K562 (cell line): Measurements from ENCODE around the gene SELL. TPM values are rescaled to one million over a fixed set of nuclear protein-coding genes. Genes with fewer than 3 reads are reported as not detected.

ENCODE experiments used
- ATAC-seq: fragments of 200-7000 bp; cut with Tn5 transposase; 3 replicates; pipeline ENCODE4 v1.9.1; 2020; ENCODE audit warnings: moderate library complexity
- BruUV-seq: library from RNA; stranded (reverse); fragments of 400-500 nt; replicated peaks from 2 replicates; lab custom pipeline; 2021; lab: Mats Ljungman, UMichigan
- CTCF ChIA-PET: fragments of 300-600 bp; formaldehyde crosslinking; extraction: SDS; loops from one replicate; lab custom pipeline; 2021; ENCODE audit warnings: low intra/inter-chr PET ratio; lab: Yijun Ruan, JAX
- POLR2A ChIA-PET: fragments of 300-600, 350-650 bp; sonication (Branson Sonifier 250); formaldehyde crosslinking; extraction: SDS; loops from one replicate; lab custom pipeline; 2021; ENCODE audit warnings: antibody characterized with exemption, inconsistent platforms; lab: Yijun Ruan, JAX
- DNase-seq, 4 experiments: peaks; one replicate each; pipeline versions ENCODE4 v3.0.0 to v3.0.0-alpha.2; 2011 to 2018; ENCODE audit warnings: low spot score in 3 of 4, mixed read lengths in 3 of 4; ENCODE audit errors: extremely low read depth in 1 of 4
- FAIRE-seq: peaks from 2 replicates; lab custom pipeline; 2011; peaks lifted over from hg19 to GRCh38; lab: Jason Lieb, UNC
- H2AFZ ChIP-seq: 2 replicates; pipeline ENCODE4 v1.6.0; 2011; ENCODE audit warnings: low read depth, low read length, control low read depth, inconsistent platforms
- H3K27ac ChIP-seq: fragments of 200-600 bp; 3 replicates; pipeline ENCODE4 v1.8.0; 2011; ENCODE audit warnings: low read depth, mild to moderate bottlenecking, control low read depth, inconsistent platforms, low read length, moderate library complexity, mixed read lengths; ENCODE audit errors: extremely low read depth
- H3K27me3 ChIP-seq, 2 experiments: fragments of 300-600 bp in 1 of 2; 2 replicates in 1 of 2; 3 replicates in 1 of 2; pipeline versions ENCODE4 v1.6.0 to v1.8.0; 2011; ENCODE audit warnings: inconsistent platforms in 2 of 2, low read length in 2 of 2, mild to moderate bottlenecking in 1 of 2, mixed read lengths in 1 of 2, moderate library complexity in 1 of 2; ENCODE audit not compliant: control insufficient read depth in 2 of 2, insufficient read depth in 2 of 2
- H3K36me3 ChIP-seq: fragments of 300-600 bp; 3 replicates; pipeline ENCODE4 v1.8.0; 2011; ENCODE audit warnings: mild to moderate bottlenecking, low read length, inconsistent platforms; ENCODE audit not compliant: control insufficient read depth, insufficient read depth
- H3K4me1 ChIP-seq, 2 experiments: fragments of 200-600 bp in 1 of 2; replicated peaks in 1 of 2; 2 replicates in 1 of 2; 3 replicates in 1 of 2; pipeline versions ENCODE4 v1.5.1 to v1.8.0; 2011; ENCODE audit warnings: inconsistent platforms in 2 of 2, low read length in 2 of 2, mild to moderate bottlenecking in 1 of 2, mixed read lengths in 1 of 2, moderate library complexity in 1 of 2; ENCODE audit not compliant: control insufficient read depth in 2 of 2, insufficient read depth in 2 of 2
- H3K4me2 ChIP-seq: 2 replicates; pipeline ENCODE4 v1.6.1; 2011; ENCODE audit warnings: low read length, control low read depth, inconsistent platforms, mixed read lengths; ENCODE audit not compliant: insufficient read depth
- H3K4me3 ChIP-seq: fragments of 200-600 bp; sonication (generic), shearing (Covaris generic); 2 replicates; pipeline ENCODE4 v1.5.1; 2016; ENCODE audit warnings: control low read depth, inconsistent platforms
- H3K79me2 ChIP-seq: fragments of 200-600 bp; 3 replicates; pipeline ENCODE4 v1.8.0; 2011; ENCODE audit warnings: low read length, inconsistent platforms; ENCODE audit not compliant: control insufficient read depth, insufficient read depth
- H3K9ac ChIP-seq, 2 experiments: 2 replicates each; pipeline versions ENCODE4 v1.6.0 to v1.6.1; 2011; ENCODE audit warnings: low read depth in 2 of 2, low read length in 2 of 2, control low read depth in 1 of 2, inconsistent platforms in 1 of 2, mild to moderate bottlenecking in 1 of 2, mixed read lengths in 1 of 2; ENCODE audit not compliant: insufficient read depth in 1 of 2
- H3K9me1 ChIP-seq: one replicate; pipeline ENCODE4 v1.6.0; 2011; ENCODE audit warnings: inconsistent platforms, mild to moderate bottlenecking, low read length, moderate library complexity; ENCODE audit not compliant: control insufficient read depth, insufficient read depth
- H3K9me3 ChIP-seq: replicated peaks from 2 replicates; pipeline ENCODE4 v1.5.1; 2011; ENCODE audit warnings: low read depth, low read length, inconsistent platforms; ENCODE audit not compliant: control insufficient read depth, insufficient read depth
- H4K20me1 ChIP-seq: replicated peaks from 2 replicates; pipeline ENCODE4 v1.6.1; 2011; ENCODE audit warnings: low read length, inconsistent platforms, mixed read lengths; ENCODE audit not compliant: control insufficient read depth, insufficient read depth
- BMI1 ChIP-seq: fragments of 150-350 bp; IDR thresholded peaks from 2 replicates; pipeline ENCODE4 v1.6.1; 2014; ENCODE audit warnings: low read length
- C11orf30 ChIP-seq: fragments of 450-650 bp; IDR thresholded peaks from 2 replicates; pipeline ENCODE4 v1.6.1; 2016; ENCODE audit warnings: low read depth, mild to moderate bottlenecking
- CCNT2 ChIP-seq: IDR thresholded peaks from 2 replicates; pipeline ENCODE4 v1.6.1; 2011; ENCODE audit warnings: borderline replicate concordance, low read depth, mild to moderate bottlenecking, moderate library complexity, mixed read lengths, low read length; ENCODE audit not compliant: insufficient read length; ENCODE audit errors: extremely low read depth
- RAD21 ChIP-seq, 2 experiments: fragments of 250-450 bp in 1 of 2; fragments of 450-650 bp in 1 of 2; sonication (Bioruptor Pico) in 1 of 2; formaldehyde crosslinking in 1 of 2; IDR thresholded peaks in 1 of 2; conservative IDR thresholded peaks in 1 of 2; 2 replicates each; pipeline versions ENCODE4 v1.4.0 to v1.8.0; 2020 to 2022; ENCODE audit warnings: mild to moderate bottlenecking in 2 of 2, moderate library complexity in 1 of 2
- RBBP5 ChIP-seq: fragments of 200-600 bp; sonication (generic); IDR thresholded peaks from 2 replicates; pipeline ENCODE4 v1.6.1; 2012; ENCODE audit warnings: borderline replicate concordance, mild to moderate bottlenecking, low read length, control low read depth, inconsistent platforms; ENCODE audit not compliant: insufficient read depth, poor library complexity, severe bottlenecking
- TEAD2 ChIP-seq: fragments of 450-650 bp; IDR thresholded peaks from 2 replicates; pipeline ENCODE4 v1.6.1; 2016; ENCODE audit warnings: missing genetic modification characterization, control low read depth, missing compliant biosample characterization
- ZKSCAN1 ChIP-seq: fragments of 150-350 bp; IDR thresholded peaks from 2 replicates; pipeline ENCODE4 v1.6.1; 2016; ENCODE audit warnings: low read depth, low read length
- WGBS: fragments of 100-300 bp; shearing (Covaris generic); methylation state at CpG from one replicate; pipeline ENCODE4 v1.1.6; 2016; ENCODE audit warnings: low coverage, mixed read lengths; ENCODE audit not compliant: insufficient coverage; ENCODE audit errors: missing lambda C conversion rate; 5-methylcytosine and 5-hydroxymethylcytosine counted together
- in situ Hi-C: fragments of 300-500 bp; cut with MboI; formaldehyde crosslinking; loops from 4 replicates; pipeline ENCODE4 v1.15.0; 2018; ENCODE audit warnings: inconsistent platforms, mixed read lengths
- intact Hi-C: fragments of 100-400 bp; cut with micrococcal nuclease; formaldehyde crosslinking; loops from 2 replicates; pipeline ENCODE4 v1.14.2; 2022
- polyA plus RNA-seq, 8 experiments: library from polyadenylated mRNA; depleted of rRNA in 4 of 8; stranded (reverse) in 5 of 8; unstranded in 3 of 8; fragments of >200 nt; fragmentation: Nextera tagmentation in 2 of 8; fragmentation: Illumina TruSeq in 1 of 8; extraction: Ambion mirVana in 2 of 8; extraction: Trizol in 1 of 8; gene quantifications; 2 replicates each; pipeline versions ENCODE4 v1.2.1 to v1.2.3, GENCODE V29; 2011 to 2014; ENCODE audit warnings: inconsistent platforms in 1 of 8, missing spikeins in 1 of 8
- total RNA-seq, 7 experiments: library from RNA; depleted of rRNA in 6 of 7; stranded (reverse); fragments of >200 nt in 6 of 7; fragmentation: Illumina TruSeq in 2 of 7; extraction: Trizol in 2 of 7; gene quantifications; 2 replicates each; pipeline versions ENCODE4 v1.2.1 to v1.2.3, GENCODE V29; 2011 to 2021; ENCODE audit warnings: low replicate concordance in 1 of 7
- TF ChIP-seq, protein P1 (sequence below): IDR thresholded peaks from 2 replicates; pipeline ENCODE4 v1.6.1; 2011; ENCODE audit warnings: borderline replicate concordance, low read depth, mild to moderate bottlenecking, moderate library complexity, low read length; ENCODE audit not compliant: insufficient read depth, poor library complexity, severe bottlenecking
- TF ChIP-seq, protein P2 (sequence below), 2 experiments: fragments of 450-650 bp in 1 of 2; sonication (generic) in 1 of 2; formaldehyde crosslinking in 1 of 2; IDR thresholded peaks in 1 of 2; conservative IDR thresholded peaks in 1 of 2; 2 replicates each; pipeline versions ENCODE4 v1.6.1 to v1.8.1; 2016 to 2023; ENCODE audit warnings: mild to moderate bottlenecking in 2 of 2, moderate library complexity in 2 of 2, inconsistent platforms in 1 of 2, missing genetic modification reagents in 1 of 2

The SELL gene
- total and polyA plus RNA-seq, 9 of the 15 experiments (the other 6 are each of a cell fraction or from before 2014, with no cell fraction given) = 0.51 TPM; not detected in 8

DNA sequence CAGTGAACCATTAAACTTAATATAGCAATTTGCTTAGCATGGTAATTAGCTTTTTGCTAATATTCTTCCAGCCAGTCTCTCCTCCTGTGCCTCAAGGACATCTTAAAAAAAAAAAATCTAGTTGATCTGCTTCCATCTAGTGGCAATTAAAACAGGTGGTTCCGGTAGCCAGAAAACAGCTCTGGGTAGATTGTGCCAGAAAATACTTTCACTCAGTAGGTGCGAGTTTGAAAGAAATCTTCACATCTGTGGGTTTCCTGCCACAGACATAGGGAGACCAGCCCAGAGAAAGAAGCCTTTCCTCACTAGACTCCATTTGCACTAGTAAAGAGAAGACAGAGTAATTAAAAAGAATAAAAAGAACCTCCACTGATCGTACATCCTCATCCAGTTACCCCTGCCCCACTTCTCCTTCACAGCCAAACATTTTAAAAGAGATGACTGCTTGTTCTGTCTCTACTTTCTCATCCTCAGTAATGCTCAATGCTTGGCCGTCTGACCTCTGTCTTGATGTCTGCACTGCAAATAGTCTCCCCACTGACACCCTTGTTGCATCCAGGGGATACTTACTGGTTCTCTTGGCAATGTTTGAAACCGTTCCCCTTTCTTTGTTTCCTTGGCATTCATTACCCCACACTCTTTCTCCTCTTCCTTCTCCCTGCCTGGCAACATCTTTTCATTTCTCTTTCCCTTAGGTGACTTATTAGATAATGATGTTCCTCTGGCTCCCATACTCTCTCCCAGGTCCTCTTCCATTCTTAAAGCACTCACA is 16.9 kb downstream of the SELL start:
- no peak for TF ChIP-seq RBBP5
- 0 out of 4 replicates have a peak, but pooled peaks of 1 of the 2 experiments have one; percentile 2 for TF ChIP-seq RAD21 (CRISPR knock-in tag; conservative IDR thresholded peaks at IDR 0.05 in 1 of 2, IDR thresholded peaks at IDR 0.05 in 1 of 2)
- H3K4me3 ChIP-seq = no peak overlapping the region
- FAIRE-seq (no peak), ATAC-seq (no peak), DNase-seq (no peak)
- H3K4me2 ChIP-seq = no peak overlapping the region
- no peaks in the 10 kb centered on the region for H3K4me1 ChIP-seq
- H3K27me3 ChIP-seq = no peaks in the 10 kb centered on the region
- no peaks in the 10 kb centered on the region for H3K36me3 ChIP-seq
- no peaks in the 10 kb centered on the region for H3K79me2 ChIP-seq
- H3K27ac ChIP-seq = no peak overlapping the region
- no peaks in the 10 kb centered on the region for H4K20me1 ChIP-seq
- in situ Hi-C loops = no loop called here
- H2AFZ ChIP-seq = no peak overlapping the region
- no peaks in the 10 kb centered on the region for H3K9me3 ChIP-seq
- no peaks in the 10 kb centered on the region for H3K9me1 ChIP-seq
- H3K9ac ChIP-seq = no peak overlapping the region
- 2% methylated on average over 5 of the region's 5 CpGs for WGBS
- intact Hi-C loops = no loop called here
- ChIA-PET POLR2A (no interaction called here), CTCF (no interaction called here)
- no TSS peak for BruUV-seq

DNA sequence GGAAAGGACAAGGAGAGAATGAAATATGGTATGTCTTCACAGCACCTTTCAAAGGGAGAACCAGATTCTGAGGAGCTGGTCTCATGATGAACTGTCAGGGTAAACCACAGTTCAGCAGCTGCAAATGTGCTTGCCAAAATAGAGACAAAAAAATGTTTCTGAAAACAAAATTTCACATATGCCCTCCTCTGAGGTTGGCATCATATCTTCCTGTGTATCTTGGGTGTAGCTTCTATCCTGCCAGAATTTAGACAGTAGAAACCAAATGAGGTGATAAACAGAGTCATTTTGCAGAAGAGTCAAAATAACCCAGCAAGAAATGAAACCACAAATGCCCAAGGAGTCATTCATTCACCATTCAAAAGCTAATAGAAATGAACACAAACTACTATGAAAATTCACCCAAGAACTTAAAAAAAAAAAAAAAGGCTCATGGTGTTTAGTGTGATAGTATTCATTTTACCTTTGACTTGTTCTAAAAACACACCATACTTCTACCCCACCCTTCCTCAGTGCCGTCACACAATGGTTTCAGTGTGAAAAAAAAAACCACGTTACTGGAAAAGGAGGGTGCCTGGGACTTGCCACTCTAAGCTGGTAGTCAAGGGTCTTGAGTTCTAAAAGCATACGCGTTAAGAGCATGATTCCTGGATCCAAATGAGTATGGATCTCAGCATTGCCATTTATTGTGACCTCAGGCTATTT is 18.5 kb downstream of the SELL start:
- ChIA-PET POLR2A (interaction anchor here (0.9 kb wide), 1 partner anchor 13 kb away, joined by 4 read pairs; no protein-coding TSS in a partner anchor), CTCF (no interaction called here)
- Histone ChIP-seq H3K4me3 (no peak overlapping the region), H3K4me1 (no peaks in the 10 kb centered on the region), H3K9ac (no peak overlapping the region), H3K9me1 (no peaks in the 10 kb centered on the region), H3K27me3 (no peaks in the 10 kb centered on the region), H2AFZ (no peak overlapping the region), H3K79me2 (no peaks in the 10 kb centered on the region), H3K9me3 (no peaks in the 10 kb centered on the region), H4K20me1 (no peaks in the 10 kb centered on the region), H3K36me3 (no peaks in the 10 kb centered on the region), H3K4me2 (no peak overlapping the region), H3K27ac (no peak overlapping the region)
- ATAC-seq (no peak), DNase-seq (no peak), FAIRE-seq (no peak)
- in situ Hi-C loops (no loop called here), intact Hi-C loops (no loop called here)
- BruUV-seq = no TSS peak
- WGBS = 0% methylated on average over 4 of the region's 4 CpGs
- TF ChIP-seq BMI1 (no peak), TEAD2 (tag) (no peak), ZKSCAN1 (no peak), C11orf30 (no peak), CCNT2 (no peak)
- TF ChIP-seq, protein P1, sequence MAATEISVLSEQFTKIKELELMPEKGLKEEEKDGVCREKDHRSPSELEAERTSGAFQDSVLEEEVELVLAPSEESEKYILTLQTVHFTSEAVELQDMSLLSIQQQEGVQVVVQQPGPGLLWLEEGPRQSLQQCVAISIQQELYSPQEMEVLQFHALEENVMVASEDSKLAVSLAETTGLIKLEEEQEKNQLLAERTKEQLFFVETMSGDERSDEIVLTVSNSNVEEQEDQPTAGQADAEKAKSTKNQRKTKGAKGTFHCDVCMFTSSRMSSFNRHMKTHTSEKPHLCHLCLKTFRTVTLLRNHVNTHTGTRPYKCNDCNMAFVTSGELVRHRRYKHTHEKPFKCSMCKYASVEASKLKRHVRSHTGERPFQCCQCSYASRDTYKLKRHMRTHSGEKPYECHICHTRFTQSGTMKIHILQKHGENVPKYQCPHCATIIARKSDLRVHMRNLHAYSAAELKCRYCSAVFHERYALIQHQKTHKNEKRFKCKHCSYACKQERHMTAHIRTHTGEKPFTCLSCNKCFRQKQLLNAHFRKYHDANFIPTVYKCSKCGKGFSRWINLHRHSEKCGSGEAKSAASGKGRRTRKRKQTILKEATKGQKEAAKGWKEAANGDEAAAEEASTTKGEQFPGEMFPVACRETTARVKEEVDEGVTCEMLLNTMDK = no peak
- TF ChIP-seq, protein P2, sequence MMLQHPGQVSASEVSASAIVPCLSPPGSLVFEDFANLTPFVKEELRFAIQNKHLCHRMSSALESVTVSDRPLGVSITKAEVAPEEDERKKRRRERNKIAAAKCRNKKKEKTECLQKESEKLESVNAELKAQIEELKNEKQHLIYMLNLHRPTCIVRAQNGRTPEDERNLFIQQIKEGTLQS (IDR thresholded peaks at IDR 0.05) = no peak
- TF ChIP-seq, protein P2 (CRISPR knock-in tag; conservative IDR thresholded peaks at IDR 0.05) = no peak
